ENCODE results near the gene EPOP.

The EPOP gene

GRCh38 chr17:38663125-38663751 lies 11.5 kb downstream of the EPOP start:
- Histone ChIP-seq H3F3A (ENCODE audit: insufficient read depth) (no peaks in the 10 kb centered on the region), H4K20me1 (ENCODE audit: low read depth, low read length) (no peaks in the 10 kb centered on the region), H2AFZ (ENCODE audit: low read depth, low read length, severe bottlenecking) (no peak overlapping the region), H3K27ac (ENCODE audit: low read depth, low read length) (no peak overlapping the region), H3K9ac (ENCODE audit: low read length) (no peak overlapping the region), H3K9me3 (ENCODE audit: insufficient read depth, low read length) (no peaks in the 10 kb centered on the region), H3K4me3 (ENCODE audit: insufficient read depth, low read length, poor library complexity, severe bottlenecking) (no peak overlapping the region), H3K27me3 (ENCODE audit: low read length) (no peaks in the 10 kb centered on the region), H3K36me3 (ENCODE audit: low read length) (no peaks in the 10 kb centered on the region), H3K9me2 (replicated peaks; ENCODE audit: insufficient read depth, low read length) (no peaks in the 10 kb centered on the region), H3K4me2 (ENCODE audit: low read depth, low read length, poor library complexity, severe bottlenecking) (no peak overlapping the region), H3K79me2 (ENCODE audit: insufficient read depth, low read length) (no peaks in the 10 kb centered on the region)
- TF ChIP-seq CTCF (IDR thresholded peaks at IDR 0.05; ENCODE audit: insufficient read depth, low read length, poor library complexity, severe bottlenecking) (peak; percentile 74), EZH2phosphoT487 (conservative IDR thresholded peaks at IDR 0.05; ENCODE audit: low read length) (no peak)

- no peak overlapping the region for H3K9ac ChIP-seq (ENCODE audit: low read length)
- no peak overlapping the region for H3K27ac ChIP-seq (ENCODE audit: low read depth, low read length)
- H3K4me3 ChIP-seq (ENCODE audit: insufficient read depth, low read length, poor library complexity, severe bottlenecking): no peak overlapping the region
- H3K27me3 ChIP-seq (ENCODE audit: low read length): no peaks in the 10 kb centered on the region
- H3K36me3 ChIP-seq (ENCODE audit: low read length): no peaks in the 10 kb centered on the region
- no peaks in the 10 kb centered on the region for H3K9me3 ChIP-seq (ENCODE audit: insufficient read depth, low read length)
- H4K20me1 ChIP-seq (ENCODE audit: low read depth, low read length): no peaks in the 10 kb centered on the region
- H3K79me2 ChIP-seq (ENCODE audit: insufficient read depth, low read length): no peaks in the 10 kb centered on the region
- H3K9me2 ChIP-seq (replicated peaks; ENCODE audit: insufficient read depth, low read length): no peaks in the 10 kb centered on the region
- no peak overlapping the region for H3K4me2 ChIP-seq (ENCODE audit: low read depth, low read length, poor library complexity, severe bottlenecking)
- no peak overlapping the region for H2AFZ ChIP-seq (ENCODE audit: low read depth, low read length, severe bottlenecking)
- H3F3A ChIP-seq (ENCODE audit: insufficient read depth): no peaks in the 10 kb centered on the region
- TF ChIP-seq EZH2phosphoT487 (conservative IDR thresholded peaks at IDR 0.05; ENCODE audit: low read length) (no peak), CTCF (IDR thresholded peaks at IDR 0.05; ENCODE audit: insufficient read depth, low read length, poor library complexity, severe bottlenecking) (no peak)
These were observed 14.4 kb downstream of the EPOP start for GRCh38 chr17:38660097-38661025.

- Histone ChIP-seq H3K9me3 (ENCODE audit: insufficient read depth, low read length) (no peaks in the 10 kb centered on the region), H3K27me3 (ENCODE audit: low read length) (no peaks in the 10 kb centered on the region), H2AFZ (ENCODE audit: low read depth, low read length, severe bottlenecking) (no peak overlapping the region), H3K36me3 (ENCODE audit: low read length) (no peaks in the 10 kb centered on the region), H3K79me2 (ENCODE audit: insufficient read depth, low read length) (no peaks in the 10 kb centered on the region), H4K20me1 (ENCODE audit: low read depth, low read length) (no peaks in the 10 kb centered on the region), H3F3A (ENCODE audit: insufficient read depth) (no peaks in the 10 kb centered on the region), H3K27ac (ENCODE audit: low read depth, low read length) (no peak overlapping the region), H3K4me3 (ENCODE audit: insufficient read depth, low read length, poor library complexity, severe bottlenecking) (no peak overlapping the region), H3K4me2 (ENCODE audit: low read depth, low read length, poor library complexity, severe bottlenecking) (no peak overlapping the region), H3K9ac (ENCODE audit: low read length) (no peak overlapping the region), H3K9me2 (replicated peaks; ENCODE audit: insufficient read depth, low read length) (no peaks in the 10 kb centered on the region)
- TF ChIP-seq EZH2phosphoT487 (conservative IDR thresholded peaks at IDR 0.05; ENCODE audit: low read length) (no peak), CTCF (IDR thresholded peaks at IDR 0.05; ENCODE audit: insufficient read depth, low read length, poor library complexity, severe bottlenecking) (no peak)
These were observed 15.3 kb downstream of the EPOP start for GRCh38 chr17:38659415-38659814.
